IPS-NIHi7 (cell line): ENCODE data around the gene SPSB2.
"Not testable (repeated sequence)": the region's sequence is repeated elsewhere in the genome, so short reads cannot be mapped to it uniquely, and the experiment has no call there.

Experiments
- DNase-seq: peaks from one replicate; pipeline ENCODE4 v3.0.0; 2012; ENCODE audit warnings: mixed read lengths; ENCODE audit errors: extremely low spot score

Gene SPSB2

GRCh38 chr12:6871052-6871957 lies 1.8 kb downstream of the SPSB2 start:
- DNase-seq, result no peak

GRCh38 chr12:6870304-6870703 lies 2.8 kb downstream of the SPSB2 start:
- DNase-seq, result not testable (repeated sequence)

GRCh38 chr12:6869049-6870021 lies 3.8 kb downstream of the SPSB2 start:
- peak; percentile 69 for DNase-seq

- no peak for DNase-seq
Observed at GRCh38 chr12:6868211-6869048, 4.7 kb downstream of the SPSB2 start.

GRCh38 chr12:6867413-6868210 lies 5.5 kb downstream of the SPSB2 start, which contains the start of gene TPI1:
Gene TPI1, plus strand, starts transcription at chr12:6867531. Its CDS starts 36 bp downstream, at chr12:6867567.
- DNase-seq, result peak; percentile 89

- no peak for DNase-seq
Observed at GRCh38 chr12:6866920-6867412, 6.1 kb downstream of the SPSB2 start.

- DNase-seq, result peak; percentile 64
Observed at GRCh38 chr12:6866163-6866919, 6.8 kb downstream of the SPSB2 start.

- not testable (repeated sequence) for DNase-seq
Observed at GRCh38 chr12:6865307-6865706, 7.8 kb downstream of the SPSB2 start.

GRCh38 chr12:6863586-6864321 lies 9.3 kb downstream of the SPSB2 start:
- DNase-seq, result no peak

- DNase-seq, result no peak
Observed at GRCh38 chr12:6863033-6863432, 10.1 kb downstream of the SPSB2 start.

- no peak for DNase-seq
Observed at GRCh38 chr12:6861391-6861790, 11.7 kb downstream of the SPSB2 start.

- DNase-seq, result no peak
Observed at GRCh38 chr12:6860942-6861341, 12.2 kb downstream of the SPSB2 start.

- DNase-seq, result no peak
Observed at GRCh38 chr12:6860116-6860515, 13.0 kb downstream of the SPSB2 start.

- no peak for DNase-seq
Observed at GRCh38 chr12:6858799-6859198, 14.3 kb downstream of the SPSB2 start.

GRCh38 chr12:6855322-6855721 lies 17.8 kb downstream of the SPSB2 start:
- no peak for DNase-seq

GRCh38 chr12:6854036-6854435 lies 19.1 kb downstream of the SPSB2 start:
- DNase-seq, result no peak

GRCh38 chr12:6853626-6854025 lies 19.5 kb downstream of the SPSB2 start:
- no peak for DNase-seq

- peak; percentile 53 for DNase-seq
Observed at GRCh38 chr12:6852651-6853354, 20.3 kb downstream of the SPSB2 start.
